H9 (cell line): ENCODE data around the gene NIN. TPM values are rescaled to one million over a fixed set of nuclear protein-coding genes. Genes with fewer than 3 reads are reported as not detected.

Source experiments
- DNase-seq: peaks from one replicate; pipeline ENCODE4 v3.0.0-alpha.2; 2017
- H2AFZ ChIP-seq: one replicate; pipeline ENCODE4 v1.6.1; 2013; ENCODE audit warnings: mild to moderate bottlenecking, low read length, control low read depth, moderate library complexity
- H2AK5ac ChIP-seq: 2 replicates; pipeline ENCODE4 v1.6.1; 2013; ENCODE audit warnings: low read length, control low read depth, mixed read lengths; ENCODE audit not compliant: insufficient read length
- H2BK120ac ChIP-seq: one replicate; pipeline ENCODE4 v1.6.1; 2013; ENCODE audit warnings: low read depth, mild to moderate bottlenecking, low read length, control low read depth, inconsistent platforms; ENCODE audit not compliant: poor library complexity, severe bottlenecking
- H2BK12ac ChIP-seq: 2 replicates; pipeline ENCODE4 v1.6.1; 2013; ENCODE audit warnings: low read length, control low read depth, mixed read lengths, low read depth; ENCODE audit not compliant: insufficient read length
- H2BK15ac ChIP-seq: 2 replicates; pipeline ENCODE4 v1.6.1; 2013; ENCODE audit warnings: low read depth, low read length, control low read depth
- H2BK20ac ChIP-seq: one replicate; pipeline ENCODE4 v1.6.1; 2013; ENCODE audit warnings: low read depth, mild to moderate bottlenecking, low read length, control low read depth, inconsistent platforms; ENCODE audit not compliant: poor library complexity, severe bottlenecking
- H2BK5ac ChIP-seq: 2 replicates; pipeline ENCODE4 v1.6.1; 2013; ENCODE audit warnings: low read length, control low read depth, mixed read lengths; ENCODE audit not compliant: insufficient read length
- H3K14ac ChIP-seq: 2 replicates; pipeline ENCODE4 v1.6.1; 2013; ENCODE audit warnings: low read length, control low read depth; ENCODE audit not compliant: insufficient read depth
- H3K18ac ChIP-seq: 2 replicates; pipeline ENCODE4 v1.6.1; 2013; ENCODE audit warnings: low read depth, mild to moderate bottlenecking, mixed read lengths, low read length, control low read depth; ENCODE audit not compliant: insufficient read length
- H3K23ac ChIP-seq: 2 replicates; pipeline ENCODE4 v1.6.1; 2013; ENCODE audit warnings: low read length, control low read depth, mixed read lengths, low read depth; ENCODE audit not compliant: insufficient read length
- H3K23me2 ChIP-seq: 2 replicates; pipeline ENCODE4 v1.6.1; 2013; ENCODE audit warnings: low read depth, mild to moderate bottlenecking, mixed read lengths, low read length, control low read depth; ENCODE audit not compliant: insufficient read length, poor library complexity, severe bottlenecking
- H3K27ac ChIP-seq: 2 replicates; pipeline ENCODE4 v1.5.1; 2013; ENCODE audit warnings: low read length, control low read depth, mixed read lengths, low read depth; ENCODE audit not compliant: insufficient read length
- H3K27me3 ChIP-seq: 2 replicates; pipeline ENCODE4 v1.6.1; 2013; ENCODE audit warnings: low read length, control low read depth, inconsistent platforms; ENCODE audit not compliant: insufficient read depth
- H3K4ac ChIP-seq: 2 replicates; pipeline ENCODE4 v1.6.1; 2013; ENCODE audit warnings: low read depth, mild to moderate bottlenecking, control low read depth, inconsistent platforms, low read length, moderate library complexity
- H3K4me1 ChIP-seq: 2 replicates; pipeline ENCODE4 v1.6.1; 2013; ENCODE audit warnings: low read length, control low read depth, inconsistent platforms; ENCODE audit not compliant: insufficient read depth
- H3K4me2 ChIP-seq: 2 replicates; pipeline ENCODE4 v1.6.1; 2013; ENCODE audit warnings: low read length, control low read depth, mixed read lengths; ENCODE audit not compliant: insufficient read length, insufficient read depth
- H3K56ac ChIP-seq: 2 replicates; pipeline ENCODE4 v1.6.1; 2013; ENCODE audit warnings: low read depth, mild to moderate bottlenecking, mixed read lengths, low read length, control low read depth; ENCODE audit not compliant: insufficient read length
- H3K79me1 ChIP-seq: 2 replicates; pipeline ENCODE4 v1.6.1; 2013; ENCODE audit warnings: low read depth, mild to moderate bottlenecking, moderate library complexity, low read length, control low read depth, inconsistent platforms; ENCODE audit not compliant: insufficient read depth, poor library complexity, severe bottlenecking
- H3K79me2 ChIP-seq: 2 replicates; pipeline ENCODE4 v1.6.1; 2013; ENCODE audit warnings: low read length, control low read depth, inconsistent platforms; ENCODE audit not compliant: insufficient read depth
- H3K9ac ChIP-seq: 2 replicates; pipeline ENCODE4 v1.6.1; 2013; ENCODE audit warnings: low read length, control low read depth, mixed read lengths; ENCODE audit not compliant: insufficient read length; ENCODE audit errors: extremely low read depth
- H3K9me3 ChIP-seq: one replicate; pipeline ENCODE4 v1.6.1; 2013; ENCODE audit warnings: low read depth, low read length, inconsistent platforms; ENCODE audit not compliant: control insufficient read depth
- H3T11ph ChIP-seq: one replicate; pipeline ENCODE4 v1.6.1; 2013; ENCODE audit warnings: mild to moderate bottlenecking, low read length, control low read depth, inconsistent platforms
- H4K20me1 ChIP-seq: one replicate; pipeline ENCODE4 v1.6.1; 2013; ENCODE audit not compliant: control insufficient read depth, insufficient read length, insufficient read depth
- H4K5ac ChIP-seq: 2 replicates; pipeline ENCODE4 v1.6.1; 2013; ENCODE audit warnings: low read depth, mild to moderate bottlenecking, mixed read lengths, low read length, control low read depth; ENCODE audit not compliant: insufficient read length
- H4K8ac ChIP-seq: replicated peaks from 2 replicates; pipeline ENCODE4 v1.6.1; 2013; ENCODE audit warnings: low read length, control low read depth, mixed read lengths, low read depth; ENCODE audit not compliant: insufficient read length
- H4K91ac ChIP-seq: 2 replicates; pipeline ENCODE4 v1.6.1; 2013; ENCODE audit warnings: low read depth, mild to moderate bottlenecking, moderate library complexity, mixed read lengths, low read length, control low read depth; ENCODE audit not compliant: insufficient read length
- H3K27ac Mint-ChIP-seq, 3 experiments: 2 replicates in 2 of 3; 3 replicates in 1 of 3; pipeline ENCODE4 v1.8.0; 2020 to 2021; ENCODE audit warnings: mixed read lengths in 3 of 3, mild to moderate bottlenecking in 1 of 3, moderate library complexity in 1 of 3
- H3K27me3 Mint-ChIP-seq: 2 replicates; pipeline ENCODE4 v1.8.0; 2021; ENCODE audit warnings: low read depth, mild to moderate bottlenecking, moderate library complexity, mixed read lengths
- H3K36me3 Mint-ChIP-seq, 3 experiments: 2 replicates in 2 of 3; 3 replicates in 1 of 3; pipeline ENCODE4 v1.8.0; 2020 to 2021; ENCODE audit warnings: low read depth in 3 of 3, mixed read lengths in 3 of 3; ENCODE audit not compliant: insufficient read depth in 1 of 3
- H3K4me1 Mint-ChIP-seq, 2 experiments: 2 replicates each; pipeline ENCODE4 v1.8.0; 2020; ENCODE audit warnings: mixed read lengths in 2 of 2
- H3K4me3 Mint-ChIP-seq, 2 experiments: 2 replicates in 1 of 2; 3 replicates in 1 of 2; pipeline ENCODE4 v1.8.0; 2020 to 2021; ENCODE audit warnings: mild to moderate bottlenecking in 2 of 2, mixed read lengths in 2 of 2, moderate library complexity in 1 of 2
- H3K9me3 Mint-ChIP-seq, 2 experiments: 2 replicates in 1 of 2; 3 replicates in 1 of 2; pipeline ENCODE4 v1.8.0; 2020; ENCODE audit warnings: mild to moderate bottlenecking in 2 of 2, mixed read lengths in 2 of 2, moderate library complexity in 1 of 2
- WGBS: extraction: QIAGEN DNeasy Blood & Tissue Kit; methylation state at CpG from one replicate; pipeline ENCODE4 v1.1.7; 2013; ENCODE audit warnings: missing lambda C conversion rate, low lambda C conversion rate, mixed read lengths; ENCODE audit not compliant: insufficient read length; ENCODE audit errors: extremely low coverage; 5-methylcytosine and 5-hydroxymethylcytosine counted together
- total RNA-seq: library from RNA; stranded (reverse); gene quantifications from 2 replicates; pipeline ENCODE4 v1.2.1, GENCODE V29; 2021
- TF ChIP-seq, protein P1 (sequence below): fragments of 200-600 bp; sonication (generic); conservative IDR thresholded peaks from 3 replicates; pipeline ENCODE4 v1.8.0; 2021; ENCODE audit warnings: antibody characterized with exemption, mild to moderate bottlenecking

Gene NIN
- total RNA-seq, 1 experiment from 2014 or later = 18.4 TPM

DNA sequence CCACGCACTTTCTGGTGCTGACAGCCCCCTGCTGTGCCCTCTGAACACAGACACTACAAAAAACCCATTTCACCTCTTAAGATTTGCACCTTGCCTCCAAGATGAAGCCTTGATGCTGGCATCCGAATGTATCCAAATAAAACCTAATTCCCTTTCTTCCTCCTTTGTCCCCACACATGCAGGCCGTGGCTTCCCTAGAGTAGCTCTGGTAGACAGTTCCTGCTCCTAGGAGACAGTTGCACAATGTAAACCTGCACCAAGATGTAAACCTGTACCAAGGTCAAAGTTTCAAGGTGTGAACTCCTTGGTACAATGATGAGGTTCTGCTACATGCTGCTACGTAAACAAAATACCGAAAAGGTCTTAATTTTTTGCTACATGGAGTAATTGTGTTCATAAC lies 40.3 kb upstream of the NIN start:
- H3K14ac ChIP-seq = no peak overlapping the region
- H3K23me2 ChIP-seq = peaks cover 3% of the 10 kb centered on the region
- H3K36me3 Mint-ChIP-seq = no peaks in the 10 kb centered on the region
- H3K27ac Mint-ChIP-seq = no peak overlapping the region; a peak in 1 of 7 replicates
- no peak overlapping the region for H3K9ac ChIP-seq
- no peak overlapping the region for H3K4ac ChIP-seq
- no peak overlapping the region for H2BK15ac ChIP-seq
- H2BK12ac ChIP-seq = no peak overlapping the region
- no peaks in the 10 kb centered on the region for H4K20me1 ChIP-seq
- no peak overlapping the region for H4K8ac ChIP-seq
- TF ChIP-seq, protein P1, sequence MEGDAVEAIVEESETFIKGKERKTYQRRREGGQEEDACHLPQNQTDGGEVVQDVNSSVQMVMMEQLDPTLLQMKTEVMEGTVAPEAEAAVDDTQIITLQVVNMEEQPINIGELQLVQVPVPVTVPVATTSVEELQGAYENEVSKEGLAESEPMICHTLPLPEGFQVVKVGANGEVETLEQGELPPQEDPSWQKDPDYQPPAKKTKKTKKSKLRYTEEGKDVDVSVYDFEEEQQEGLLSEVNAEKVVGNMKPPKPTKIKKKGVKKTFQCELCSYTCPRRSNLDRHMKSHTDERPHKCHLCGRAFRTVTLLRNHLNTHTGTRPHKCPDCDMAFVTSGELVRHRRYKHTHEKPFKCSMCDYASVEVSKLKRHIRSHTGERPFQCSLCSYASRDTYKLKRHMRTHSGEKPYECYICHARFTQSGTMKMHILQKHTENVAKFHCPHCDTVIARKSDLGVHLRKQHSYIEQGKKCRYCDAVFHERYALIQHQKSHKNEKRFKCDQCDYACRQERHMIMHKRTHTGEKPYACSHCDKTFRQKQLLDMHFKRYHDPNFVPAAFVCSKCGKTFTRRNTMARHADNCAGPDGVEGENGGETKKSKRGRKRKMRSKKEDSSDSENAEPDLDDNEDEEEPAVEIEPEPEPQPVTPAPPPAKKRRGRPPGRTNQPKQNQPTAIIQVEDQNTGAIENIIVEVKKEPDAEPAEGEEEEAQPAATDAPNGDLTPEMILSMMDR = no peak
- H3K4me2 ChIP-seq = no peak overlapping the region
- H3K27me3 Mint-ChIP-seq = peaks cover 56% of the 10 kb centered on the region
- no CpG with 5 or more reads among the region's 5 CpGs for WGBS
- peaks cover 2% of the 10 kb centered on the region for H3K4me1 ChIP-seq
- H4K5ac ChIP-seq = no peak overlapping the region
- peak overlapping the region; percentile 49 to 63; a peak in 4 of 5 replicates for H3K4me3 Mint-ChIP-seq
- no peaks in the 10 kb centered on the region for H3K79me1 ChIP-seq
- no peak overlapping the region for H2BK20ac ChIP-seq
- H4K91ac ChIP-seq = no peak overlapping the region
- no peak overlapping the region for H3K18ac ChIP-seq
- H3K27ac ChIP-seq = no peak overlapping the region
- H3T11ph ChIP-seq = no peak overlapping the region
- no peaks in the 10 kb centered on the region for H3K9me3 Mint-ChIP-seq
- H2AK5ac ChIP-seq = no peak overlapping the region
- H3K79me2 ChIP-seq = no peaks in the 10 kb centered on the region
- no peak overlapping the region for H3K23ac ChIP-seq
- no peaks in the 10 kb centered on the region for H3K9me3 ChIP-seq
- no peak overlapping the region for H3K56ac ChIP-seq
- H3K27me3 ChIP-seq = peaks cover 4% of the 10 kb centered on the region; the same call in 1 of the 2 replicates
- H2AFZ ChIP-seq = no peak overlapping the region
- DNase-seq = no peak
- peaks cover 11 to 14% of the 10 kb centered on the region in 2 experiments for H3K4me1 Mint-ChIP-seq
- no peak overlapping the region for H2BK5ac ChIP-seq
- no peak overlapping the region for H2BK120ac ChIP-seq
